OCI-LY3 (cell line): ENCODE results near the gene AHRR.

Experiments
- H2AFZ ChIP-seq: fragments of 200-600, 300-600 bp; shearing (Covaris generic); 2 replicates; pipeline ENCODE4 v1.6.0; 2014; ENCODE audit warnings: antibody characterized with exemption, low read depth, low read length
- H3K27ac ChIP-seq: fragments of 200-600, 300-600 bp; sonication (generic); 2 replicates; pipeline ENCODE4 v1.5.1; 2014; ENCODE audit warnings: mild to moderate bottlenecking, low read length, moderate library complexity, mixed read lengths
- H3K27me3 ChIP-seq: fragments of 200-600, 300-600 bp; sonication (generic); 2 replicates; pipeline ENCODE4 v1.6.1; 2014; ENCODE audit warnings: low read depth, low read length, mixed read lengths
- H3K36me3 ChIP-seq: fragments of 200-600, 300-600 bp; sonication (generic); replicated peaks from 2 replicates; pipeline ENCODE3; 2014; ENCODE audit warnings: low read depth, low read length, mixed read lengths
- H3K4me1 ChIP-seq: fragments of 300-600, 200-600 bp; sonication (generic); 2 replicates; pipeline ENCODE4 v1.6.1; 2014; ENCODE audit warnings: low read length, mixed read lengths
- H3K4me2 ChIP-seq: fragments of 200-600, 300-600 bp; sonication (generic); 2 replicates; pipeline ENCODE4 v1.6.1; 2014; ENCODE audit warnings: low read length, mixed read lengths
- H3K4me3 ChIP-seq: fragments of 300-600, 200-600 bp; sonication (generic); 2 replicates; pipeline ENCODE4 v1.5.1; 2014; ENCODE audit warnings: antibody characterized with exemption, mild to moderate bottlenecking, low read length, moderate library complexity
- H3K79me2 ChIP-seq: fragments of 300-600, 200-600 bp; shearing (Covaris generic); 2 replicates; pipeline ENCODE4 v1.6.1; 2014; ENCODE audit warnings: mild to moderate bottlenecking, low read length, mixed read lengths
- H3K9ac ChIP-seq: fragments of 300-600, 200-600 bp; shearing (Covaris generic); 2 replicates; pipeline ENCODE4 v1.6.0; 2014; ENCODE audit warnings: mild to moderate bottlenecking, low read length, moderate library complexity
- H3K9me3 ChIP-seq: fragments of 200-600, 300-600 bp; shearing (Covaris generic); 2 replicates; pipeline ENCODE4 v1.6.1; 2014; ENCODE audit warnings: low read length, mixed read lengths; ENCODE audit not compliant: insufficient read depth
- H4K20me1 ChIP-seq: fragments of 200-600, 300-600 bp; sonication (generic); 2 replicates; pipeline ENCODE4 v1.6.1; 2016; ENCODE audit warnings: low read length, mixed read lengths; ENCODE audit not compliant: insufficient read depth
- EZH2phosphoT487 ChIP-seq: fragments of 200-600 bp; shearing (Covaris generic); IDR thresholded peaks from 2 replicates; pipeline ENCODE4 v1.6.1; 2018; ENCODE audit warnings: antibody characterized with exemption, mixed run types, low read depth
- TF ChIP-seq, protein P1 (sequence below): fragments of 200-600, 300-600 bp; sonication (generic); IDR thresholded peaks from 2 replicates; pipeline ENCODE4 v1.5.1; 2014; ENCODE audit warnings: antibody characterized with exemption, low read length, low read depth

Gene AHRR

DNA sequence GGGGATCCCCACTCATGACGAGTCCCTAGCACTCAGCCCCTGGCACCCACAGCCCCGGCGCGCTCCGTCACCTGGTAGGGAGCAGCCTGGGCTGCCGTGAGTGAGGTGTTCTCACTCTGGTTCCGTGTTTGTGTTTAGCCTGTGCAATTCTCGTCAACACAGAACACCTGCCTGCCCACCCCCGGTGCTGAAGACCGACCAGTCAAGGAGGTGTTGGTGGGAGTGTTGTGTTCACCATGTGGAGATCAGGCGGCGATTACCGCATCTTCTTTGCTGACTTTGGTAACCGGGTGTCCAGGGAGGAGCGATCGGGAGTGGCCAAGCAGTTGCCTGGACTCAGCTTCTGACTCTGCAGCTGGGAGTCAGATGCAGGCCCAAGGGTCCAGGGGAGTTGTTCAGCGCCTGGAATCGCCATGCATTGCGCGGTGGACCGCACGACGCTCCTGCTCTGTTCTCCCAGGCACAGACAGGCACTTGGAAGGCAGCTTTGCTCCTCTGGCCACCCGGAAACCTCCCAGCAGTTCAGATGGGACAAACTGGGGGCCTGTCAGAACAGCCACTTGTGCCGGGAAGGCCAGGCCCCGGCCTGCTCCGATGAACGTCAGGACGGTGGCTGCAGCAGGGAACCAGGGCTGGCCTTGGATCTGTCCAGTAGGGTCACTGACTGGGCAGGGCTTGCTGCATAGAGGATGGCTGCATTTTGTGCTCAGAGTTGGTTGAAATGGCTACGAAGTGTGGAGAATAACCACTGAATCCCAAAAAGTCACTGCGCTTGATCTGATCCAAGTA is 149.6 kb downstream of the AHRR start:
- no peak for TF ChIP-seq EZH2phosphoT487
- TF ChIP-seq, protein P1, sequence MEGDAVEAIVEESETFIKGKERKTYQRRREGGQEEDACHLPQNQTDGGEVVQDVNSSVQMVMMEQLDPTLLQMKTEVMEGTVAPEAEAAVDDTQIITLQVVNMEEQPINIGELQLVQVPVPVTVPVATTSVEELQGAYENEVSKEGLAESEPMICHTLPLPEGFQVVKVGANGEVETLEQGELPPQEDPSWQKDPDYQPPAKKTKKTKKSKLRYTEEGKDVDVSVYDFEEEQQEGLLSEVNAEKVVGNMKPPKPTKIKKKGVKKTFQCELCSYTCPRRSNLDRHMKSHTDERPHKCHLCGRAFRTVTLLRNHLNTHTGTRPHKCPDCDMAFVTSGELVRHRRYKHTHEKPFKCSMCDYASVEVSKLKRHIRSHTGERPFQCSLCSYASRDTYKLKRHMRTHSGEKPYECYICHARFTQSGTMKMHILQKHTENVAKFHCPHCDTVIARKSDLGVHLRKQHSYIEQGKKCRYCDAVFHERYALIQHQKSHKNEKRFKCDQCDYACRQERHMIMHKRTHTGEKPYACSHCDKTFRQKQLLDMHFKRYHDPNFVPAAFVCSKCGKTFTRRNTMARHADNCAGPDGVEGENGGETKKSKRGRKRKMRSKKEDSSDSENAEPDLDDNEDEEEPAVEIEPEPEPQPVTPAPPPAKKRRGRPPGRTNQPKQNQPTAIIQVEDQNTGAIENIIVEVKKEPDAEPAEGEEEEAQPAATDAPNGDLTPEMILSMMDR, result no peak
- no peak overlapping the region for H3K27ac ChIP-seq
- H3K27me3 ChIP-seq, result no peaks in the 10 kb centered on the region
- no peak overlapping the region for H2AFZ ChIP-seq
- H4K20me1 ChIP-seq, result no peaks in the 10 kb centered on the region
- H3K79me2 ChIP-seq, result peaks cover 25% of the 10 kb centered on the region
- H3K9ac ChIP-seq, result no peak overlapping the region
- H3K4me2 ChIP-seq, result peak overlapping the region; percentile 70
- H3K4me3 ChIP-seq, result peak overlapping the region; percentile 97; the same call in 1 of the 2 replicates
- H3K9me3 ChIP-seq, result no peaks in the 10 kb centered on the region
- peaks cover 16% of the 10 kb centered on the region for H3K4me1 ChIP-seq
- H3K36me3 ChIP-seq, result peaks cover 6% of the 10 kb centered on the region

DNA sequence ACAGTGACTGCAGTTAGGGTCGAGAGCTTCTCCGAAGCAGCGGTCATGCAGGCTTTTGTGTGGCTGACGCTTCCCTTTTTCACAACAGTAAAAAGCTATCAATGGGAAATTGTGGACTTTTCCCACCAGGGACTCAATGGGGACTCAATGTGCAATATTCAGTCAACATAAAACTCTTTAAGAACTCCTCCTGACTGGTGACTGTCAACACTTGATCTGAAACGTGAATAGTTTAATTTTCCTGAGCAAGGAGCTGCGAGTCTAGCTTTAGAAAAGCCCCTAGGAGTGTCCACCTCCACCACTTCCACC is 150.2 kb downstream of the AHRR start:
- no peak overlapping the region for H2AFZ ChIP-seq
- no peaks in the 10 kb centered on the region for H4K20me1 ChIP-seq
- peaks cover 25% of the 10 kb centered on the region for H3K79me2 ChIP-seq
- H3K4me1 ChIP-seq, result peaks cover 16% of the 10 kb centered on the region
- peak overlapping the region; percentile 97 for H3K4me3 ChIP-seq
- H3K36me3 ChIP-seq, result peaks cover 6% of the 10 kb centered on the region
- no peaks in the 10 kb centered on the region for H3K9me3 ChIP-seq
- H3K9ac ChIP-seq, result peak overlapping the region; percentile 98; the same call in 1 of the 2 replicates
- H3K4me2 ChIP-seq, result peak overlapping the region; percentile 70
- TF ChIP-seq, protein P1, result no peak
- TF ChIP-seq EZH2phosphoT487, result no peak
- no peaks in the 10 kb centered on the region for H3K27me3 ChIP-seq
- H3K27ac ChIP-seq, result no peak overlapping the region

DNA sequence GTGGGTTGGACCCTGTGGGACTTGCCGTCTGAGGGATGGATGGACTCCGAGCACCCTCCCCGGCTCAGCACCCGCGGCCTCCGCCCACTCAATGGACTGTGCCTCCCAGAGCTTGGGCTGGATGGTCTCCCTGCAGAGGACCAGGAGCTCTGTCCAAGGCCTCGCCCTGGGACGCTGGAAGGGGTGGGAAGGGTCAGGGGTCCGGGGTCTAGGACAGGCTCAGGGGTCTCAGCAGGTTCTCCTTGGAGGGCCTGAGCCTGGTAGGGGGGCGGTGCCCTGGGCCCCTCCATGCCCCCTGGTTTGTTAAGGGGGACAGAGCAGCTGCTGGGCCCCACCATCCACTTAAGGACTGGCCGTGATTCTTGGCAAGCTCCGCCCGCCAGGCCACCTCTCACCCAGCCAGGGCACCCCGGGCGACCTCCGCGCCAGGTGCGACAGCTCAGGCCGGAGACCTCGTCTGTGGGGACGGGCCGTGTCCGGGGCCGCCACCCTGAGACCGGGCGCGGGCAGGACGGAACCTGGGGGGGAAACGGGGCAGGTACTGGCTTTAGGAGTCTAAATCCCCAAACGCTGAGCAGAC is 150.7 kb downstream of the AHRR start:
- H3K27ac ChIP-seq, result peak overlapping the region; percentile 70
- no peaks in the 10 kb centered on the region for H4K20me1 ChIP-seq
- no peaks in the 10 kb centered on the region for H3K27me3 ChIP-seq
- peaks cover 25% of the 10 kb centered on the region for H3K79me2 ChIP-seq
- H2AFZ ChIP-seq, result 0 out of 2 replicates have a peak overlapping the region, but pooled peaks have one; percentile 60
- H3K4me3 ChIP-seq, result peak overlapping the region; percentile 97
- TF ChIP-seq, protein P1, result no peak
- TF ChIP-seq EZH2phosphoT487, result no peak
- H3K9me3 ChIP-seq, result no peaks in the 10 kb centered on the region
- H3K9ac ChIP-seq, result peak overlapping the region; percentile 98
- peaks cover 16% of the 10 kb centered on the region for H3K4me1 ChIP-seq
- peak overlapping the region; percentile 70 for H3K4me2 ChIP-seq
- H3K36me3 ChIP-seq, result peaks cover 6% of the 10 kb centered on the region

DNA sequence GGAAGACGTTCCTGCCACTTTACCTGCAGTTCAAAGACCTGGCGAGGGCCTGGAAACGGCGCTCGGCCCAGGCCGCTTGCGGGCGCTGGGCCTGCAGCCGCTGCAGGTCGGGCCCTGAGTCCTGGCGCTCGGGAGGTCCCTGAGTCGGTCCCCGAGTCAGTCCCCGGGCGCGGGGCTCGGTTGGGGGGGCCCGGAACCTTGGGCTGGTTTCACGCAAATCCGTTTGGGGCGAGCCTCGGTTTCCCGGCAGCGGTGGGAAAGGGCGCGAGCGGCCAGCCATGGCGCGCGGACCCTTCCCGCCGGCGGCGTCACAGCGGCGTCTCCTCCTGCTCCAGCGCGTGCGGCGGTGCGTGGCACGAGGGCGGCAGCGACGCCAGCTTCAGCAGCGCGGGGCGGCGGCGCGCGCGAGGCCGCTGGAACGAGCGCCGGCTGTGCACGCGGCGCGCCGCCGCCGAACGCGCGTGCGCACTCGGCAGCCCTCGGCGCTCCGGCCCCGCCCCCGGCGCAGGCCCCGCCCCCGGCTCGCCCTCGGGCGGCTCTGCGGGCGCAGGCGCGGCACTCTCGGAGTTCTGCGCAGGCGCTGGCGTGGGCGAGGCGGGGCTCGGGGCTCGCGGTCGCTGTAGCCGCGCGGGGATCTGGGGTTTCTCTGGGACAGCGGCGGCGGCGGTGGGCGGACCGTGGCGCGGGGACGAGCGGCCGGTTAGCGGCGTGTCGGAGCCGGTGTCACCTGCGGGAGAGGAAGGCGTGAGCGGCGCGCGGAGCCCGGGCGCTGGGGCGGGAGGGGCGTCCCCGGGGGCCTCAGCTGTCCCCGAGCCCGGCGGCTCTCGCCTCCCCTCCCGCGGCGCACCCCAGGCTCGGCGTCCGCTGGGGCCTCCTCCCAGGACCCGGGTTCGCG is 151.4 kb downstream of the AHRR start:
- Histone ChIP-seq H3K9ac (peak overlapping the region; percentile 98), H3K4me2 (peak overlapping the region; percentile 91), H3K4me1 (peaks cover 16% of the 10 kb centered on the region), H3K79me2 (peaks cover 25% of the 10 kb centered on the region), H3K27me3 (no peaks in the 10 kb centered on the region), H3K27ac (peak overlapping the region; percentile 70), H3K36me3 (peaks cover 6% of the 10 kb centered on the region), H3K4me3 (peak overlapping the region; percentile 97), H3K9me3 (no peaks in the 10 kb centered on the region), H4K20me1 (no peaks in the 10 kb centered on the region), H2AFZ (peak overlapping the region; percentile 60; the same call in 1 of the 2 replicates)
- TF ChIP-seq, protein P1, result no peak
- no peak for TF ChIP-seq EZH2phosphoT487
